ENCODE data around the gene RAD50. TPM values are rescaled to one million over a fixed set of nuclear protein-coding genes. Genes with fewer than 3 reads are reported as not detected.

The RAD50 gene
- total RNA-seq, result 18.5 and 19.6 TPM in 2 replicates

GRCh38 chr5:132556763-132557477 is at the start of gene RAD50:
TSS of gene RAD50 (plus strand) at chr5:132556977. CDS start at chr5:132557325, 348 bp downstream.

GRCh38 chr5:132543472-132544201 is 13.1 kb upstream of the RAD50 start, which contains the start of gene IL5:
TSS of gene IL5 (minus strand) at chr5:132543522. CDS start at chr5:132543478, 44 bp downstream.

GRCh38 chr5:132657676-132658380 is 101.1 kb downstream of the RAD50 start, which contains the start of gene IL13:
TSS of gene IL13 (plus strand) at chr5:132658173. CDS start at chr5:132658187, 14 bp downstream.

GRCh38 chr5:132673939-132674630 is 117.3 kb downstream of the RAD50 start, which contains the start of gene IL4:
TSS of gene IL4 (plus strand) at chr5:132673989. CDS start at chr5:132674051, 62 bp downstream.

Other genes with a start within 250 kb of the RAD50 start
- 4.6 and 6.2 TPM in 2 replicates for gene SLC22A5, start 187.3 kb upstream of the RAD50 start, total RNA-seq
- 3.5 and 14.7 TPM in 2 replicates for gene IRF1, start 66.2 kb upstream of the RAD50 start, total RNA-seq
- not detected in 2 replicates for gene IL5, start 13.5 kb upstream of the RAD50 start, total RNA-seq
- not detected in 2 replicates for gene IL13, start 101.2 kb downstream of the RAD50 start, total RNA-seq
- not detected in 2 replicates for gene IL4, start 117.0 kb downstream of the RAD50 start, total RNA-seq
- 5.1 and 8.6 TPM in 2 replicates for gene KIF3A, start 180.6 kb downstream of the RAD50 start, total RNA-seq
- gene CCNI2, start 190.4 kb downstream of the RAD50 start, total RNA-seq, result 0.49 and 0.93 TPM in 2 replicates
- gene SEPTIN8, start 220.3 kb downstream of the RAD50 start, total RNA-seq, result 28.1 and 42.8 TPM in 2 replicates